GM21786 (cell line): ENCODE results near the gene AKT2.

ENCODE experiments used
- ATAC-seq: cut with Tn5 transposase; IDR thresholded peaks from one replicate; pipeline ENCODE4 v1.9.1; 2021; ENCODE audit not compliant: unreplicated experiment

AKT2 gene

DNA sequence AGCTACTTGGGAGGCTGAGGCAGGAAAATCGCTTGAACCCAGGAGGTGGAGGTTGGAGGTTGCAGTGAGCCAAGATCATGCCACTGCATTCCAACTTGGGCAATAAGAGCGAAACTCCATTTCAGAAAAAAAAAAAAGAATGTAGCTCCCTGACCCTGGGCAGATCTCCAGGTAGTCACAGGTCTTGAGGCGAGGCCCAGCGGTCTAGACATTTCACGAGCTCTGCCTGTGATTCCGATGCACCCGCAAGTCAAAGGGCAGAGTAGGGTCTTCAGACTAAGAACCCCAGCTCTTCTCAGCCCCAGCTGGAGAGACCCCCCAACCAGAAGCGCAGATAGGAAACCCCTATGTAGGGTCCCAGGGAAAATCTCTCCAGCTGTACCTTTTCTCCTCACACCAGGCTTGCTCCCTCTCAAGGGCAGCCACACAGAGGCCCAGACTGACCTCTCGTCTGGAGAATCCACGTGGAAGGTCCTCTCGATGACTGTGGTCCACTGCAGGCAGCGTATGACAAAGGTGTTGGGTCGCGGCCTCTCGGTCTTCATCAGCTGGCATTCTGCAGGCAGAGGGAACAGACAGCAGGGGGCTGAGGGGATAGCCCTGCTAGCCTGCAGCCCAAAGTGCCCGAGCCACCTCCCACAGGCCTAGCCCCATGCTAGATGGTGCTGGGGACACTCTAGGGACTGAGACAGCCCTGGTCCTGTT lies 30.3 kb downstream of the AKT2 start:
- ATAC-seq, result no peak

DNA sequence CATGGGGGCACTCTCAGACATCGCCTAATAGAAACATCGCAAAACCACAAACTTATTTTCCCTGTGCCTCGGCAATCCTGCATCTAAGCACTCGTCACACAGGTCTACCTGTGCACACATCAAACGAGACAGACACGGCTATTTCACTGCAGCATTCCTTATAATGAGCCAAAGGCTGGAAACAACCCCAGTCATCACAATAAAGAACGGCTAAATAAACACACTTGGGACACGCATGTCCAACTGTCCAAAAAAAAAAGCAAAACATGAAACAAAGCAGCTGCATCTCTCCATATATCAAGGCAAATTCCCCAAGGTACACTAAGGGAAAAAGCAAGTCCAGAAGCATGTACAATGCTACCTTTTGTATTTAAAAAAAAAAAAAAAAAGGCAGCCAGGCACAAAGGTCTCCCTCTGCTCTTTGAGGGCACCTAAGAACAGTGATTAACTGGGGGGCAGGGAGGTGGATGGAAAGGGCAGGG lies 31.5 kb downstream of the AKT2 start:
- ATAC-seq, result no peak

DNA sequence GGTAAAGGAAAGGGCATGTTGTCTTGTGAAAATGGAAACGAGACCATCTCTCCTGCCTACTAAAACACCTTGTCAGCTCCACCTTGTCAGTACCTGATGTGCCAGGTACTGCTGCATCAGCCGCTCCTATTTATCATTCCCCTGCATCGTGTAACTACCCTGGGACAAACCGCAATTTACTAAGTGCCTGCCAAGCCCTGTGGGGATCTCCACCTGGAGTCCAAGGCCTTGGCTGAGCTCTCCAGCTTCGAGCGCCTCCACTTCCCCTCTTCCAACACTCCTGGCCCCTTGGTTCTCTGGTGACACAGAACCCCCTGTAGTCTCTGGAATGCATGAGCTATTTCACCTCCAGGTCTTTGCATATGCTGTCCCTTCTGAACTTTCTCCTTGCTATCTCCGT lies 32.8 kb downstream of the AKT2 start:
- no peak for ATAC-seq

DNA sequence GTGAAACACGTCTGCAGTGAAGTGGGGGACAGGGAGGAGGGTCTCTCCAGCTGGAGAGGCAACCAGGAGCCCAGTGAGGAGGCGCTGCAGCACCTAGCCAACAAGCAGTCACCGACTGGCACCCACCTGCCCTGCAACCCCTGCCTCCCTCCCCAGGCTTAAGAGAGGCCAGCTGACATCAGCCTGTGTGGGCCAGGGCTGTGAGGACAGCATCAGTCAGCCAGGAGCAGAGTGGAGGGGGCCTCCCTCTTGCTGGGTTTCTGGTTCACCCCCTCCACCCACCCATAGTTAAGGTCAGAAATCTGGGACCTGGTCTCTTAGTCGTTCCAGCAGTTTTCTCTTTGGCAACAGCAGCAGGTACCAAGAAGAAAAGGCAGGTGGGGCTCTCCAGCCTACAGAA lies 33.2 kb downstream of the AKT2 start:
- ATAC-seq, result no peak

DNA sequence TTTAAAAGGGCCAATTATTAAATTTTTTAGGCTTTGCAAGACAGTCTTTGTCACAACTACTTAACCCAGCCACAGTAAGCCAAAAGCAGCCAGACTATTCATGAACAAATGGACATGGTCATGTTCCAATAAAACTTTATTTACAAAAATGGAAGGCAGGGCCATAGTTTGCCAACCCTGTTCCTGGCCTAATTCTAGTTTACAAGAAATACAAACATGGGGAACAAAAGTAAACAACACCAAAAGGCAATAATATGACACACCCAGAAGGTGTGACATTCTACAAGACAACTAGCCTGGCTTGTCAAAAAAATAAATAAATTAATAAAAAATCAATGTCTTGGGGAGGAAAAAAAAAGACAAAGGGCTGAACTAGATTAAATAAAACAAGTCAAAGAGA lies 33.9 kb downstream of the AKT2 start:
- no peak for ATAC-seq

DNA sequence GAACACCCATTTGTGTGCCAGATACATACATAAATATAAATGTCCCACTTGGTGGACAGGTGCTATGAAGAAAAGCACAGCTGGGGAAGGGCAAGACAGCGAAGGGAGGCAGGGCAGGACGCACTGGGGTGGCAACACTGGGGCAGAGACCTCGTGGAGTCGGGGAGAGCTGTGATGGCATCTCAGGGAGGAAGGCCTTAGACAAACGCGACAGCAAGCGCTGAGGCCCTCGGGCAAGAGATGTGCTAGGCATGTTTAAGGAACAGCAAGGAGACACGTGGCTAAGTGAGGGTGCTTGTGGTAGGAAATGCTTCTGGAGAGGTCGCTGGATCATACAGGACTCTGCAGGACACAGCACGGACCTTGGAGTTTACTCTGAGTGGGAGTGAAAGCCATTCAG lies 35.4 kb downstream of the AKT2 start:
- ATAC-seq, result no peak

DNA sequence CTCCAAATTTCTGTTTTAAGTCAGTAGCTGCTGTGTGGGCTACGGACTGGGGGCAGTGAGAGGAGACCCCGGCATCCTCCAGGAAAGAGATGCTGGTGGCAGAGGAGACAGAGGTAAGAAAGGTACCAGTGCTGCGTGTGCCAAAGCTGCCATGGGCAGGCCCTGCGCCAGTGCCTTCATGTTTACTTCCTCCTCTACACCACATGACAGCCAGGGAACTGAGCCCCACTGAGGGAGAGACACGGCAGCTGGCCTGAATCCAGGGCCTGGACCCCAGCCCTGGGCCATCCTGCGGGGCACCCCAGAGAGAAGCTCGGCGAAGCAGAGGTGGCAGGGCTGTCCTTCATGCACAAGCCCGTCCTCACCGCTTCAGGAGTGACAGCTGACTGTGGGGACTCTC lies 35.9 kb downstream of the AKT2 start:
- no peak for ATAC-seq

DNA sequence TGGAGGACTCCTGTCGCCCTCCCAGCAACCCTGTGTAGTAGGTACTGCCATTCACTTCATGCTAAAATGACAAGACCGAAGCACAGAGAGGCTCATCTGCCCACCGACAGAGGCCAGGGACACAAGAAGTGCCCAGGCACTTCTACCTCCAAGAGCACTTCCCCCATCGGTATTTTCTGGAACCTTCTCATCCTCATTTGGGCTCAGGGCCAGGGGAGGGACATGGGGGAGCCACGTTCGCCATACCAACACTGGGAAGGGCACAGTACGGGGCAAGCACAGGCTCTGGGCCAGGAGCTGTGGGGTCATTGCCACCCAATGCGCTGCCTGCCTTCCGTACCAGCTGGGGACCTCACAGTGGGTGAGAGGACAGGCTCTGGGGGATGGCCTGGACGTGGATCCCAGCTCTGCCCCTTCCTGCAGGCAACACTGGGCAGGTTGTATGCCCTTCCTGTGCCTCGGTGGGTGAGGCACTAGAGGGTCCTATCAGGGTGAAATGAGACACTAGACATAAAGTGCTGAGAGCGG lies 37.3 kb downstream of the AKT2 start:
- no peak for ATAC-seq

DNA sequence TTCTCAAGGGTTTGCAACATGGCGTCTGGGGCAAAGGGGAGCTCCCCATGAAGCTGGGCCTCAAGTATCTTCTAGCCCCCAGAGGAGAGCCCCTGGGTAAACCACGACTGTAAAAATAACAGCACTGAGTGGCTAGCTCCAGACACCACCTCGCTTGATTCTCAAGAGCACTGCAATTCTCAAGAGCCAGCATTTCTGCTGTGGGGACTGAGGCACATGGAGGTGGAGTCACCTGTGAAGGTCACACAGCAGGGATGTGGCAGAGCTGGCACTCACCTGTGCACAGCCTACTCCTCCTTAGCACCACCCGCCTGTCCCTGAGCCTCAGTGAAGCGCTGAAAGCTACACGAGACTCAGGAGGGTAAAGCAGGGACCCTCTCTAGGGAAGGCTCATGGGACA lies 38.0 kb downstream of the AKT2 start:
- ATAC-seq, result no peak

DNA sequence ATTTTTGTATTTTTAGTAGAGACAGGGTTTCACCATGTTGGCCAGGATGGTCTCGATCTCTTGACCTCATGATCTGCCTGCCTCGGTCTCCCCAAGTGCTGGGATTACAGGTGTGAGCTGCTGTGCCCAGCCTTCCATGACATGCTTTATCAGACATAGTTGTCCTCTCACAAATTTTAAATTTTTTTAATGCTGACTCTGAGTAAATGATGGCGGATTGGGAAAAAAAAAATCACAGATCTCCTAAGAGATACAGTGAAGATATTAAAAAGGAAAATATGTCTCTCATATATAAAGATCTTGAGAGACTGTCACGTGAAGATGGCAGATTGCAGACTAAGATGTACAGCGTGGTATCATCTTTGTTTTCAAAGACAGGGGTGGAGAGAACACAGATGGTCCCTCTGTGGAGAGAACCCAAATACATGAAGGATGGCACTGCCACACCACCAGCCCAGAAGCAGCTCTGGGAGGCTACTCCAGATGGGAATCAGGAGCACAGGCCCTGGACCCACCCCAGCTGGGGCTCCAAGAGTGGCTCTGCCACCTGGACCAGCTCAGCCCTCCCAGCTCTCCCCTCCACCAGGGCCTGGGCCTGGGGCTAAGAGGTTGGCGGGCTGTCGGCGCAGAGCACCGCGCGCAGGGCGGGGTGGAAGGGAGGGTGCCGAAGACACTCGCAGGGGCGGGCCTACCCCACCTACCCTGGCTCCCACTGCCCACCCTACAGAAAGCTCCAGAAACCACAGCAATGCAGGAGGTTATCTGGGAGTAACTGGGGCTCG lies 38.7 kb downstream of the AKT2 start:
- ATAC-seq, result no peak

DNA sequence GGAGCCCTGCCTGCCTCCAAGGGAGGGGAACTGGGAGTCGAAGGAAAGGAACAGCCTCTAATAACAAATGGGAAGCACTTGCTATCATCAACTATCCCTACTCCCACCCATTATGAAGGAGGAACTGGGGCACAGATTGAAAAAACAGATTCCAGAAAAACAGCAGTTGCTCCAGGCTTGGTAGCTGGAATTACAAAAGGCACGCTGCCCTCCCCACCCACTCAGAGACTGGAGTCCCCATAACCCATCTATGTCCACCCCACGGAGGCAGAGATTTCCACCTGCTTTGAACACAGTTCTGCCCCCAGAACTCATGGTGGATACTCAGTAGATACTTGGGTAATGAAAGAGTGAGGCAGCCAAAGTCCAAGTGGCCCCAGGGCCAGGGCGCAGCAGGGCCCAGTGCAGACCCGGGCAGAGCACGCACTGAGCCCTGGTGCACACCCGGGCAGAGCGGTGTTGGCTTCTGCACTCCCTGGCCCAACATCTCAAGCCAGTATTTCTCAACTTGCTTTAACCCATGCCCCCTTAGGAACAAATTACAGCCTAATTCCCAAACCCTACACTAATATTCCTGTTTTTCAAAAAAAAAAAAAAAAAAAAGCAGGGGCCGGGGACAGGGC lies 39.5 kb downstream of the AKT2 start:
- no peak for ATAC-seq

DNA sequence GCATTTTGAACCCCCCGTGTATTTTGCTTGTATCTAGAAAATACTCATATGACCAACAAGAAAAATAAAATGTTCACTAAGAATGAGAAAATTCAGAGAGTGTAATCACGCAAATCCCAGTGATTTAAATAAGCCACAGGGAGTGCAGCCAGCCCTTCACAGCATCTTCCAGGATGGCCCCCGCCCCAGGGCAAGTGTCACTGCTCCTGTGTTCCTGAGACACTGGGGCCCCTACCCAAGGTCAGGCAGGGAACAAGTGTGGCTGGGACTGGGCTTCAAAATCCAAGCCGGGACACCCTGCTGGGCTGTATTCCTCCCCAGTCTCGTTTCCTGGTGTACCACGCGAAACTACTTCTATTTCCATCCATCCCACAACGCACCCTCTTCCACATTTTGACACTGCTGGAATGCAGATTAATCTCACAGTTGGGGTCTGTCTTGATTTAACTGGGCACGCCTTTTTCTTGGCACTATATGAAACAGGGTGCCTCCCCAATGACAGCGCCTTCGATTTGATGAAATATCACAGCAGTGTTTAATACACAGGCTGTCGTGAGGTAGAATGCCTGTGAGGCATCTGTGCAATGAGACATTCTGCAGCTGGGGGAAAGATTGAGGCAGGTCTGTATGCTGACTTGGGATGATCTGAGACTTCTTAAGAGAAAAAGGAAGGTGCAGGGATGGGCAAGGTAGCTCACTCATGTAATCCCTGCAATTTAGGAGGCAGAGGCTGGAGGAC lies 40.4 kb downstream of the AKT2 start:
- ATAC-seq, result no peak

DNA sequence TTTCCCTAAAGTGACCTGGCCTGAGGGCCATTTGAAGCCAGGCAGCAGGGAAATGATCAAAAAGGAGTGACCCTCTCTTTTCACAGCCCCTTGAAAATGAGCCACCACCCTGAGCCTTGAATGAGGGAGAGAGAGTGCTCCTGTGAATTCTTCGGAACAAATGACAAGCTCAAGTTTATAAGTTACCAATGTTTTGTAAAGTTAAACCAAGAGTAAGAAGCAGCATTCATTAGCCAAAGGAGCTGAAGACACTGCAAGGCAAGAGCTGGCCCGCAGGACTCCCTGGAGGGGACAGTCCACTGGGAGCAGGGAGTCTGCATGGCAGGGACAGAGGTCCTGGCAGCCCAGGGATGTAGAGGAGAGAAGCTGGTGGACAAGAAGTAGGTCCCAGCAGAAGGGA lies 42.0 kb downstream of the AKT2 start:
- ATAC-seq, result no peak

DNA sequence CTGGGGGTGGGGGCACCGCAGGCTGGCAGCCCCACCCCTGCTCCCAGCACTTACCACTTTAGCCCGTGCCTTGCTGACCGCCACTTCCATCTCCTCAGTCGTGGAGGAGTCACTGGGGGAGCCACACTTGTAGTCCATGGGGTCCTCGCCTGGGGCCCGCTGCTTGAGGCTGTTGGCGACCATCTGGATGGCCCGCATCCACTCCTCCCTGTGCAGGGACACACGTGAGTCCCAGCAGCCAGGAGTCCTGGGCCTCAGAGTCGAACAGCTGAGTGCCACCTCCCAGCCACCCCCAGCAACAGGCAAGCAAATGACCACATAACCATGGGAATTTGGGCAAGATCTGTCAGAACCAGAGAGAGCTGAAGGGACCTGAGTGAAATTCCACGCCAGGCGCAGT lies 42.7 kb downstream of the AKT2 start:
- no peak for ATAC-seq

DNA sequence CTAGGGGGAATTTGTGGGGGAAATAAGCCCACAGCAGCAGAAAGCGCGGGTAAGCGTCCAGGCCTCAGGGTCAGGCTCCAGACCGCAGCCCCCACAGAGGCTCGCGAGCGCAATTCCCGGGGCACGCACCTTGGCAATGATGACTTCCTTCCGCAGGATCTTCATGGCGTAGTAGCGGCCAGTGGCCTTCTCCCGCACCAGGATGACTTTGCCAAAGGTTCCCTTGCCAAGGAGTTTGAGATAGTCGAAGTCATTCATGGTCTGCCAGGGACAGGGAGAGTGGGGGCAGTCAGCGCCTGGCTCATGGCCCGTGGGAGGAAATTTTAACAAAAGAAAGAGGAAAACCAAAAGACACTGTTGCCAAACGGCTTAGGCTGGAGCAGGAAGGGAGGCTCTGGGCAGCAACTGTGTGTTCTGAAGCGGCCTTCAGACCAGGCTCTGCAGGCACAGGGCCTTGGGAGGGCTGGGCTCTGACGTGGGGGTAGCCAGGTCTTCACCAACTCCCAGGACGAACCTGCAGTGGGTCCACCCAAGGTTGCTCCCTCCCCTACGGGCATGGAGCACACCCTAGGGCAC lies 43.2 kb downstream of the AKT2 start:
- no peak for ATAC-seq

DNA sequence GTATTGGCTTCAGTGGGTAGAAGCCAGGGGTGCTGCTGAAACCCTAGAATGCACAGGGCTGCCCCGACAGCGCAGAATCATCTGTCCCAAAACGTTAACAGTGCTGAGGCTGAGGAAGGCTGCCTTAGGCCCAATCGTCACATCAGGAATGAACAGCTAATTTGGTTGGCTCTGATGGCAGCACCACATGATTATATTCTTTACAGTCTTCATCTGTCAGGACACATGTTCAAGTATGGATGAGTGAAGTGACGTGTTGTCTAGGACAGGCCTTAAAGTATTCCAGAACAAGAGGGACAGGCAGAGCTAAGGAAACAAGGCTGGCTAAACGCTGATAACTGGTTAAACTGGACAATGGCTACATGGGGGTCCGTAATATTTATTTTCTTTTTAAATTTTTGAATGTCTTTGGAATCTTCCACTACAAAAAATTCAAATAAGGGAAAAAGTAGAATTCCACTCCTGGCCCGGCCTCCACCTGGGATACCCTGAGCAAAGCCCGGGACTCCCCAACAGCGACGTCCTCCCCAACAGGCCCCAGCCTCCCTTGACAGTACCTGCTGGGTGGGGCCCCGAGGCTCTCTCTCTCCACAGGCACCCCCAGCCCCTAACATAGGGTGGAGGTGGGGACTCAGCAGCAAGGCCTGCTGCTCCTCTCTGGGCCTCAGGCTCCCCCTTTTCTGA lies 43.9 kb downstream of the AKT2 start:
- ATAC-seq, result no peak

DNA sequence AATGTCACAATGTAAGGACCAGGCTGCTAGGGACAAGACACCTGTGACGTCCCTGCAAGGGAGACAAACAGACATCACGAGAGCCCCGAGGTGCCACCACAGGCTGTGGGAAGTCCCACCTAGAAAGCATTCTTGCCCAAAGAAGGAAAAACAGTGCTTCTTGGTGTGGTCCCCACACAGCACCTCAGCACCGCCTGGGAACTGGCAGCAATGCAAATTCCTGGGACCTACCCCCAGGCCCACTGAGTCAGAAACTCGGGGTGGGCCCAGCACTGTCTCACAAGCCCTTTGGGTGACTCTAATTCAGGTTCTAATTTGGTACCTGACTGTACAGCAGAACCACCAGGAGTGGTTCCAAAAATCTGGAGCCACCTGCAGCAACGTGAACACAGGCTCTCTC lies 44.8 kb downstream of the AKT2 start:
- no peak for ATAC-seq

DNA sequence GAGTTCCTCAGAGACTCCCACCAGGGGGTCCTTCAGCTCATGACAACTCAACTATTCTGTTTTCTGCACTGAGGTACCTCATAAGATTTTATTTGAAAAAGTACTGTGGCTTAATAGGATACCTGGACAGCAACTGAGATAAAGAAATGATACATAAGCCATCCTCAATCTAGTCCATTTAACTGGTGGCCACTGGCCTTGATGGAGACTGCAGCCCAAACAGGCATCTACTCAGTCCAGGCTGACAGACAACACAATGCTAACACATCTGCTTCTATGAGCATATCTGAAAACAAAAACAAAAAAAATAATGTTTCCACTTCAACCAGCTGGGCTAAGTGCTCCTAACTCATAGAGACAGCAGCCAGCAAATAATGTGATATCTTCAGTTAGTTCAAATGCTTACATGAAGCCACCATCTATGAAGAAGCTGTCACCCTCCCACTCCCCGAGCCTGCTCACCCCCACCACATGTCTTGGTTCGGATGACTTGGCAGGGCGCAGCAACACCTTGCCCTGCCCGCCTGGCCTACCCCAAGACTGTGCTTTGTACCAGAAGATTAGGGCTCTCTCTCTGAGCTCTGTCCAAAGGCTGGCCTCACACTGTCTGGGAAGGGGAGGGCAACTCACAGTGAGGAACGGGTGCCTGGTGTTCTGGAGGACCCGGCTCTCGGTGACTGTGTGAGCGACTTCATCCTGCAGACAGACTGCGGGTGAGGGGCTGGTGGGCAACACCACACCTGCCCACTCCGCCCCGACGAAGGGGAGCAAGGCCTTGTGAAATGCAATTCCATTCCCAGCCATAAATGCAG lies 45.5 kb downstream of the AKT2 start:
- ATAC-seq, result no peak

DNA sequence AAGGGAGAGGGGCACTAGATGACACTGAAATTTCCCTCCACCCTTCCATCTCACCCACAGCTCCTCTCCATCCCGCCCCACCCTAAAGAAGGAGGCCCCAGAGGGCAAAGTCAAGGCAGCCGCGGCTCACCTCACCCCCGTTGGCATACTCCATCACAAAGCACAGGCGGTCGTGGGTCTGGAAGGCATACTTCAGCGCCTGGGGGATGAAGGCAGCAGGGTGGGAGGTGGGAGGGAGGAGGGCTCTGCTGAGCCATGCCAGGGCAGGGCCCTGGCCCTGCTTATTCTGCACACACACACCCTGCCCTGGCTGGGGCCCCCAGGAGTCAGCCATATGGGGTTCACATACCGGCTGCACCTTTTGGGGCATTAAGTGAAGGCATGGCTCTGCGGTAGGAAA lies 46.4 kb downstream of the AKT2 start:
- ATAC-seq, result no peak
